Activated naive CD4-positive, alpha-beta T cell treated with anti-CD3 and anti-CD28 coated beads, Interleukin-2, amount 10 ng/mL, durations not matched to agents 7 days and 5 days (primary cell): ENCODE measurements around the gene LAPTM5.

Experiments
- CTCF ChIA-PET: fragments of 350-600 bp; sonication (Branson Sonifier 250); formaldehyde crosslinking; loops from one replicate; lab custom pipeline; 2021; ENCODE audit warnings: antibody characterized with exemption; lab: Charles Lee
- DNase-seq: peaks from one replicate; pipeline ENCODE4 v3.0.0-alpha.2; 2020
- H3K27ac Mint-ChIP-seq: one replicate; pipeline ENCODE4 v1.8.0; 2021; ENCODE audit warnings: mild to moderate bottlenecking, moderate library complexity, mixed read lengths
- H3K27me3 Mint-ChIP-seq: one replicate; pipeline ENCODE4 v1.8.0; 2021; ENCODE audit warnings: mild to moderate bottlenecking, mixed read lengths
- H3K36me3 Mint-ChIP-seq: one replicate; pipeline ENCODE4 v1.8.0; 2021; ENCODE audit warnings: mixed read lengths
- H3K4me1 Mint-ChIP-seq: one replicate; pipeline ENCODE4 v1.8.0; 2021; ENCODE audit warnings: mixed read lengths
- H3K4me3 Mint-ChIP-seq: one replicate; pipeline ENCODE4 v1.8.0; 2021; ENCODE audit warnings: mild to moderate bottlenecking, moderate library complexity, mixed read lengths
- H3K9me3 Mint-ChIP-seq: one replicate; pipeline ENCODE4 v1.8.0; 2021; ENCODE audit warnings: mixed read lengths

LAPTM5 gene

GRCh38 chr1:30735668-30736498, 21.7 kb downstream of the LAPTM5 start:
- DNase-seq, result no peak
- H3K9me3 Mint-ChIP-seq, result peaks cover 3% of the 10 kb centered on the region
- peaks cover 78% of the 10 kb centered on the region for H3K36me3 Mint-ChIP-seq
- peaks cover 3% of the 10 kb centered on the region for H3K27me3 Mint-ChIP-seq
- peak overlapping the region; percentile 73 for H3K27ac Mint-ChIP-seq
- H3K4me3 Mint-ChIP-seq, result no peak overlapping the region
- H3K4me1 Mint-ChIP-seq, result peaks cover 47% of the 10 kb centered on the region
- CTCF ChIA-PET, result interaction anchor here (1.0 to 1.8 kb wide), 4 partner anchors 12 to 44 kb away, joined by 3 to 5 read pairs (median 4); no protein-coding TSS in a partner anchor

GRCh38 chr1:30735124-30735523, 22.4 kb downstream of the LAPTM5 start:
- DNase-seq, result no peak
- peaks cover 72% of the 10 kb centered on the region for H3K36me3 Mint-ChIP-seq
- CTCF ChIA-PET, result interaction anchor here (1.0 to 1.5 kb wide), 2 partner anchors 8 to 45 kb away, joined by 3 to 4 read pairs; no protein-coding TSS in a partner anchor
- peaks cover 39% of the 10 kb centered on the region for H3K4me1 Mint-ChIP-seq
- H3K27me3 Mint-ChIP-seq, result peaks cover 3% of the 10 kb centered on the region
- peaks cover 3% of the 10 kb centered on the region for H3K9me3 Mint-ChIP-seq
- no peak overlapping the region for H3K4me3 Mint-ChIP-seq
- peak overlapping the region; percentile 70 for H3K27ac Mint-ChIP-seq

GRCh38 chr1:30734580-30734979, 23.0 kb downstream of the LAPTM5 start:
- Mint-ChIP-seq H3K27ac (peak overlapping the region; percentile 70), H3K27me3 (peaks cover 3% of the 10 kb centered on the region), H3K36me3 (peaks cover 68% of the 10 kb centered on the region), H3K4me3 (no peak overlapping the region), H3K4me1 (peaks cover 34% of the 10 kb centered on the region), H3K9me3 (peaks cover 3% of the 10 kb centered on the region)
- CTCF ChIA-PET, result interaction anchor here (0.6 to 1.5 kb wide), 3 partner anchors 9 to 45 kb away, joined by 3 to 4 read pairs (median 3); no protein-coding TSS in a partner anchor
- no peak for DNase-seq

GRCh38 chr1:30734106-30734505, 23.5 kb downstream of the LAPTM5 start:
- Mint-ChIP-seq H3K4me1 (peaks cover 29% of the 10 kb centered on the region), H3K9me3 (peaks cover 3% of the 10 kb centered on the region), H3K27me3 (peaks cover 3% of the 10 kb centered on the region), H3K36me3 (peaks cover 63% of the 10 kb centered on the region), H3K4me3 (no peak overlapping the region), H3K27ac (no peak overlapping the region)
- DNase-seq, result no peak
- CTCF ChIA-PET, result interaction anchor here (0.6 to 1.5 kb wide), 2 partner anchors 9 to 45 kb away, joined by 3 read pairs; no protein-coding TSS in a partner anchor

DNA sequence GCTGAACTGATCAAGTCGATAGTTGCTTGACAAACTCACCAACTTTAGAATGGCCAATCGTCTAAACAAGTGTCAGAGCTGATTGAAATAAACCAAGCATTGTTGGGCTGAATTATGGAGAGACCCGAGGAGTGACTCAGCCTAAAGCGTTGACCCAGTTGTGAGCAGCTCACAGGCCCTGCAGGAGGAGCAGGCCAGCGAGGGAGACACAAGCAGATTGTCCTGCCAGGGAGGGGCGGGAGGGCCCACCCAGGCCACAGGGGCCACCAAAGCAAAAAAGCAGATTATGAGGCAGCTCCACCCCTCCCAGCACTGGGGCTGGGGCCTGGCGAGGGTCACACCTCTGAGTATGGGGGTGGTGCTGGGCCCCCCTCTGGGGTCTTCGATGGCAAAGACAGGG, 24.1 kb downstream of the LAPTM5 start:
- peak overlapping the region; percentile 28 for H3K27ac Mint-ChIP-seq
- H3K4me3 Mint-ChIP-seq, result no peak overlapping the region
- peaks cover 57% of the 10 kb centered on the region for H3K36me3 Mint-ChIP-seq
- peaks cover 23% of the 10 kb centered on the region for H3K4me1 Mint-ChIP-seq
- CTCF ChIA-PET, result interaction anchor here (0.8 to 2.4 kb wide), 3 partner anchors 10 to 46 kb away, joined by 3 to 8 read pairs (median 8); no protein-coding TSS in a partner anchor
- peaks cover 3% of the 10 kb centered on the region for H3K27me3 Mint-ChIP-seq
- DNase-seq, result no peak
- H3K9me3 Mint-ChIP-seq, result no peaks in the 10 kb centered on the region

GRCh38 chr1:30732277-30732996, 25.1 kb downstream of the LAPTM5 start:
- CTCF ChIA-PET, result interaction anchor here (0.8 to 2.4 kb wide), 2 partner anchors 13 to 48 kb away, joined by 8 read pairs; no protein-coding TSS in a partner anchor
- Mint-ChIP-seq H3K36me3 (peaks cover 47% of the 10 kb centered on the region), H3K27me3 (peaks cover 3% of the 10 kb centered on the region), H3K4me1 (peaks cover 15% of the 10 kb centered on the region), H3K4me3 (no peak overlapping the region), H3K27ac (peak overlapping the region; percentile 72), H3K9me3 (no peaks in the 10 kb centered on the region)
- no peak for DNase-seq

GRCh38 chr1:30731806-30732276, 25.7 kb downstream of the LAPTM5 start:
- H3K36me3 Mint-ChIP-seq, result peaks cover 41% of the 10 kb centered on the region
- CTCF ChIA-PET, result interaction anchor here (1.2 to 2.4 kb wide), 2 partner anchors 12 to 48 kb away, joined by 5 to 8 read pairs; no protein-coding TSS in a partner anchor

GRCh38 chr1:30731109-30731805, 26.3 kb downstream of the LAPTM5 start:
- H3K9me3 Mint-ChIP-seq, result no peaks in the 10 kb centered on the region
- no peak for DNase-seq
- peaks cover 37% of the 10 kb centered on the region for H3K36me3 Mint-ChIP-seq
- H3K4me1 Mint-ChIP-seq, result peaks cover 12% of the 10 kb centered on the region
- peaks cover 3% of the 10 kb centered on the region for H3K27me3 Mint-ChIP-seq
- CTCF ChIA-PET, result interaction anchor here (1.2 to 4.5 kb wide), 3 partner anchors 11 to 48 kb away, joined by 5 to 38 read pairs (median 8); no protein-coding TSS in a partner anchor
- no peak overlapping the region for H3K4me3 Mint-ChIP-seq
- H3K27ac Mint-ChIP-seq, result peak overlapping the region; percentile 42

More at GRCh38 chr1:30731806-30732276, 25.7 kb downstream of the LAPTM5 start:
- Mint-ChIP-seq H3K9me3 (no peaks in the 10 kb centered on the region), H3K27me3 (peaks cover 3% of the 10 kb centered on the region), H3K4me3 (no peak overlapping the region), H3K4me1 (peaks cover 12% of the 10 kb centered on the region), H3K27ac (peak overlapping the region; percentile 25)
- no peak for DNase-seq

- Mint-ChIP-seq H3K4me3 (no peak overlapping the region), H3K36me3 (peaks cover 31% of the 10 kb centered on the region), H3K27me3 (peaks cover 3% of the 10 kb centered on the region), H3K4me1 (peaks cover 12% of the 10 kb centered on the region), H3K27ac (peak overlapping the region; percentile 42), H3K9me3 (no peaks in the 10 kb centered on the region)
- no peak for DNase-seq
- CTCF ChIA-PET, result interaction anchor here (0.7 to 4.5 kb wide), 5 partner anchors 10 to 71 kb away, joined by 3 to 38 read pairs (median 4); no protein-coding TSS in a partner anchor
Measured at GRCh38 chr1:30730346-30731108, 27.0 kb downstream of the LAPTM5 start.

DNA sequence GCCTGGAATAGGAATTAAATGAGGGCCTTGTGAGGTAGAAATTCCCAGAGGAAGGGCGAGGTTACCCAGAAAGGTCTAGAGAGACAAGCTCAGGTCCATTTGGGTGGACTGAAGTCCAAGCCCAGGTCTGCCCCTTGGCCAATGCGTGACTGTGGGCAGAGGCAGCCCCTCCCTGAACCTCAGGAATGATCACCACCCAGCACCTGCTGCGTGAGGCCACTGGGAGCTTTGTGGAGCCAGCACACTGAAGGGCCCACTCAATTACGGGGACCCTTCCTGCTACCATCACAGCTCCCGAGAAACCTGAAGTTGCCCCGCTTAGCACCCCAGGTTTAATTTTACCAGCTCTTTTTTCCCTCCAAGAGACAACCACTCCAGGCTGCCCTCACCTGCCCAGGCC, 27.7 kb downstream of the LAPTM5 start:
- Mint-ChIP-seq H3K27me3 (peaks cover 3% of the 10 kb centered on the region), H3K36me3 (peaks cover 24% of the 10 kb centered on the region), H3K4me1 (peaks cover 8% of the 10 kb centered on the region), H3K4me3 (no peak overlapping the region), H3K27ac (no peak overlapping the region), H3K9me3 (no peaks in the 10 kb centered on the region)
- CTCF ChIA-PET, result interaction anchor here (0.7 to 4.5 kb wide), 4 partner anchors 10 to 71 kb away, joined by 3 to 38 read pairs (median 4); no protein-coding TSS in a partner anchor
- DNase-seq, result no peak

- no peak for DNase-seq
- Mint-ChIP-seq H3K36me3 (peaks cover 18% of the 10 kb centered on the region), H3K27me3 (peaks cover 3% of the 10 kb centered on the region), H3K4me1 (peaks cover 3% of the 10 kb centered on the region), H3K4me3 (no peak overlapping the region), H3K27ac (peak overlapping the region; percentile 67), H3K9me3 (no peaks in the 10 kb centered on the region)
- CTCF ChIA-PET, result interaction anchor here (4.5 to 11.4 kb wide), 2 partner anchors 9 to 49 kb away, joined by 38 to 465 read pairs; no protein-coding TSS in a partner anchor
Measured at GRCh38 chr1:30728832-30729638, 28.5 kb downstream of the LAPTM5 start.

GRCh38 chr1:30728340-30728739, 29.2 kb downstream of the LAPTM5 start:
- Mint-ChIP-seq H3K9me3 (no peaks in the 10 kb centered on the region), H3K27ac (no peak overlapping the region), H3K4me3 (no peak overlapping the region), H3K27me3 (peaks cover 3% of the 10 kb centered on the region), H3K4me1 (peaks cover 3% of the 10 kb centered on the region), H3K36me3 (peaks cover 13% of the 10 kb centered on the region)
- CTCF ChIA-PET, result interaction anchor here (4.5 to 11.4 kb wide), 2 partner anchors 8 to 50 kb away, joined by 38 to 465 read pairs; no protein-coding TSS in a partner anchor
- no peak for DNase-seq
